Colonic mucosa (tissue), 4 donors: Measurements from ENCODE around the gene CHSY1. TPM values are rescaled to one million over a fixed set of nuclear protein-coding genes. Genes with fewer than 3 reads are reported as not detected.

Experiments used
- DNase-seq: peaks from one replicate; pipeline ENCODE4 v3.0.0-alpha.2; 2020
- H3K27ac ChIP-seq: fragments of 200-600 bp; one replicate; pipeline ENCODE4 v1.8.0; 2021
- H3K27me3 ChIP-seq: fragments of 200-600 bp; one replicate; pipeline ENCODE4 v1.8.0; 2021
- H3K36me3 ChIP-seq: fragments of 200-600 bp; one replicate; pipeline ENCODE4 v1.8.0; 2021
- H3K4me1 ChIP-seq: fragments of 200-600 bp; one replicate; pipeline ENCODE4 v1.8.0; 2021; ENCODE audit warnings: mild to moderate bottlenecking
- H3K4me3 ChIP-seq: fragments of 200-600 bp; one replicate; pipeline ENCODE4 v1.8.0; 2021
- H3K9ac ChIP-seq, 2 donors: one replicate each; pipeline ENCODE4 v1.7.0; 2013; ENCODE audit warnings: control low read depth in 2 of 2, low read depth in 2 of 2, low read length in 2 of 2
- H3K9me3 ChIP-seq: fragments of 200-600 bp; one replicate; pipeline ENCODE4 v1.8.0; 2021
- intact Hi-C: fragments of 100-400 bp; cut with DNase I; formaldehyde crosslinking; loops from one replicate; pipeline ENCODE4 v1.14.1; 2022
- total RNA-seq, 2 donors: library from RNA; stranded (reverse); fragmentation: NEBNext Ultra II Directional in 1 of 2; extraction: Animal tissue kit (Norgen Biotek cat#: 25700) in 1 of 2; gene quantifications; one replicate each; pipeline ENCODE4 v1.2.1, GENCODE V29; 2021
- TF ChIP-seq, protein P1 (sequence below): fragments of 200-600 bp; IDR thresholded peaks from one replicate; pipeline ENCODE4 v1.8.0; 2022; ENCODE audit warnings: antibody characterized with exemption, mild to moderate bottlenecking
- donor health status: healthy.
- donor health status: DM: no; HTN: no; CAD: no.
- donor health status: DM: no; HTN: no; CAD: no.

Gene CHSY1
- total RNA-seq, 2 donors from 2014 or later = 12.3 to 13.7 TPM

- no peak overlapping the region for H3K4me3 ChIP-seq
- H3K9ac ChIP-seq = no peak overlapping the region
- H3K9me3 ChIP-seq = no peaks in the 10 kb centered on the region
- H3K4me1 ChIP-seq = no peaks in the 10 kb centered on the region
- DNase-seq = no peak
- H3K27me3 ChIP-seq = no peaks in the 10 kb centered on the region
- H3K27ac ChIP-seq = no peak overlapping the region
- TF ChIP-seq, protein P1, sequence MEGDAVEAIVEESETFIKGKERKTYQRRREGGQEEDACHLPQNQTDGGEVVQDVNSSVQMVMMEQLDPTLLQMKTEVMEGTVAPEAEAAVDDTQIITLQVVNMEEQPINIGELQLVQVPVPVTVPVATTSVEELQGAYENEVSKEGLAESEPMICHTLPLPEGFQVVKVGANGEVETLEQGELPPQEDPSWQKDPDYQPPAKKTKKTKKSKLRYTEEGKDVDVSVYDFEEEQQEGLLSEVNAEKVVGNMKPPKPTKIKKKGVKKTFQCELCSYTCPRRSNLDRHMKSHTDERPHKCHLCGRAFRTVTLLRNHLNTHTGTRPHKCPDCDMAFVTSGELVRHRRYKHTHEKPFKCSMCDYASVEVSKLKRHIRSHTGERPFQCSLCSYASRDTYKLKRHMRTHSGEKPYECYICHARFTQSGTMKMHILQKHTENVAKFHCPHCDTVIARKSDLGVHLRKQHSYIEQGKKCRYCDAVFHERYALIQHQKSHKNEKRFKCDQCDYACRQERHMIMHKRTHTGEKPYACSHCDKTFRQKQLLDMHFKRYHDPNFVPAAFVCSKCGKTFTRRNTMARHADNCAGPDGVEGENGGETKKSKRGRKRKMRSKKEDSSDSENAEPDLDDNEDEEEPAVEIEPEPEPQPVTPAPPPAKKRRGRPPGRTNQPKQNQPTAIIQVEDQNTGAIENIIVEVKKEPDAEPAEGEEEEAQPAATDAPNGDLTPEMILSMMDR = no peak
- no peaks in the 10 kb centered on the region for H3K36me3 ChIP-seq
- intact Hi-C loops = no loop called here
These were observed 41.8 kb downstream of the CHSY1 start for GRCh38 chr15:101210058-101210457.

DNA sequence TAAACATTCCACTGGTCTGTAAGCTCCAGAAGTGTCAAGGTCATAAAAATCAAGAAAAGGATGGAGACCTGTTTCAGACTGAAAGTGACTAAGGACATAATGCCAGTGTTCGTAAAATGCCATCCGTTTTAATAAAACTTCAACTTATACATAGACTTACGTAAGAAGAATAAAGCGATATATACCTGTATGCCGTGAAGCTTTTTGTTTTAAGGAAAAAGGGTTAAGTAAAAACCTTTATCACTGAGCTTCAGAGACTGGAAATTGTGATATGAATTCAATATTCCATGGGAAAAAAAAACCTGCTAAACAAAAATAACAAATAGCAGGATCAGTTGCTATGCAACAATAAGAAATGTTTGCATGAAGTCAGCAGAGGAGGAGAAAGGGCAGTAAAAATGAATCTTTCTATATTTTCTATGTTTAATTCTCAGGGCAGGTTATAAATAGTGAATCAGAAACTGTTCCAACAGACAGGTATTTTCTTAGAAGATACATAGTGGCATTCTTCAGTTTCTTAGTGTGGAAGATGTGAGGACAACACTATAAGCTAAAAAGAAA is 42.5 kb downstream of the CHSY1 start:
- no peak overlapping the region for H3K27ac ChIP-seq
- DNase-seq = no peak
- no peaks in the 10 kb centered on the region for H3K36me3 ChIP-seq
- no peak overlapping the region for H3K4me3 ChIP-seq
- TF ChIP-seq, protein P1 = no peak
- no peaks in the 10 kb centered on the region for H3K9me3 ChIP-seq
- no peaks in the 10 kb centered on the region for H3K27me3 ChIP-seq
- H3K4me1 ChIP-seq = no peaks in the 10 kb centered on the region
- no peak overlapping the region for H3K9ac ChIP-seq
- intact Hi-C loops = no loop called here

- no peak overlapping the region for H3K4me3 ChIP-seq
- intact Hi-C loops = no loop called here
- H3K27me3 ChIP-seq = no peaks in the 10 kb centered on the region
- H3K27ac ChIP-seq = no peak overlapping the region
- TF ChIP-seq, protein P1 = no peak
- H3K9ac ChIP-seq = no peak overlapping the region
- DNase-seq = no peak
- no peaks in the 10 kb centered on the region for H3K4me1 ChIP-seq
- no peaks in the 10 kb centered on the region for H3K36me3 ChIP-seq
- no peaks in the 10 kb centered on the region for H3K9me3 ChIP-seq
These were observed 44.0 kb downstream of the CHSY1 start for GRCh38 chr15:101207867-101208288.

DNA sequence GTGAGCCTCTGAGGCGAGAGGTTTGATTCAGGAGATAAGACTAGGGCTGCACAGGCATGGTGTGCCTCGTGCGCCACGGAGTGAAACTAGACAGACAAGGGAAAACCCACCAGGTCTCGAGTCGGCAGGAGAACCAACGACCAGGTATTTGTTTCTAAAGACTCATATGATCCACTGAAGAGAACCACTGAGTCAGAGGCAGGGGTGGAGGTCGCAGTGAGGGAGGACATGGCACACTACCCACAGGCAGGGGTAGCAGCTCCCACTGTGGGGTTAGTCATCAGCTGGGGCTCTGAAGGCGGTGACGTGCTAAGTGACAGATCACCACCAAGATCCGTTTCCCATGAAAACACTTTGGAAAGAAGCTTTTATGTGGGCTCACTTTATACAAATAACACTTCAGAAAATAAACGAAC is 45.7 kb downstream of the CHSY1 start:
- TF ChIP-seq, protein P1 = no peak
- H3K4me3 ChIP-seq = no peak overlapping the region
- no peaks in the 10 kb centered on the region for H3K9me3 ChIP-seq
- H3K4me1 ChIP-seq = no peaks in the 10 kb centered on the region
- H3K27me3 ChIP-seq = no peaks in the 10 kb centered on the region
- no peaks in the 10 kb centered on the region for H3K36me3 ChIP-seq
- H3K9ac ChIP-seq = no peak overlapping the region
- intact Hi-C loops = no loop called here
- no peak for DNase-seq
- H3K27ac ChIP-seq = no peak overlapping the region

- no peak overlapping the region for H3K4me3 ChIP-seq
- TF ChIP-seq, protein P1 = no peak
- no peak overlapping the region for H3K9ac ChIP-seq
- H3K4me1 ChIP-seq = no peaks in the 10 kb centered on the region
- DNase-seq = no peak
- intact Hi-C loops = no loop called here
- H3K27ac ChIP-seq = no peak overlapping the region
- no peaks in the 10 kb centered on the region for H3K27me3 ChIP-seq
- H3K36me3 ChIP-seq = no peaks in the 10 kb centered on the region
- H3K9me3 ChIP-seq = no peaks in the 10 kb centered on the region
These were observed 46.9 kb downstream of the CHSY1 start for GRCh38 chr15:101204739-101205535.
